Activated naive CD4-positive, alpha-beta T cell treated with anti-CD3 and anti-CD28 coated beads, Interleukin-2, amount 50 U/mL, for 24 hours (primary cell): ENCODE data around the gene TMED6.
"Not testable (repeated sequence)": the region's sequence is repeated elsewhere in the genome, so short reads cannot be mapped to it uniquely, and the experiment has no call there.

Experiments used
- H3K27ac Mint-ChIP-seq: one replicate; pipeline ENCODE4 v1.8.0; 2021; ENCODE audit warnings: mild to moderate bottlenecking, mixed read lengths
- H3K27me3 Mint-ChIP-seq: one replicate; pipeline ENCODE4 v1.8.0; 2021; ENCODE audit warnings: mixed read lengths
- H3K36me3 Mint-ChIP-seq: one replicate; pipeline ENCODE4 v1.8.0; 2021; ENCODE audit warnings: mixed read lengths
- H3K4me1 Mint-ChIP-seq: one replicate; pipeline ENCODE4 v1.8.0; 2021; ENCODE audit warnings: mixed read lengths
- H3K4me3 Mint-ChIP-seq: one replicate; pipeline ENCODE4 v1.8.0; 2021; ENCODE audit warnings: mild to moderate bottlenecking, mixed read lengths
- H3K9me3 Mint-ChIP-seq: one replicate; pipeline ENCODE4 v1.8.0; 2021; ENCODE audit warnings: mixed read lengths

TMED6 gene

GRCh38 chr16:69302301-69302700 lies 49.3 kb downstream of the TMED6 start:
- H3K4me3 Mint-ChIP-seq: no peak overlapping the region
- H3K9me3 Mint-ChIP-seq: no peaks in the 10 kb centered on the region

GRCh38 chr16:69301861-69302260 lies 49.7 kb downstream of the TMED6 start:
- no peaks in the 10 kb centered on the region for H3K27me3 Mint-ChIP-seq
- no peaks in the 10 kb centered on the region for H3K9me3 Mint-ChIP-seq
- no peak overlapping the region for H3K27ac Mint-ChIP-seq
- peaks cover 3% of the 10 kb centered on the region for H3K36me3 Mint-ChIP-seq
- no peaks in the 10 kb centered on the region for H3K4me1 Mint-ChIP-seq
- H3K4me3 Mint-ChIP-seq: no peak overlapping the region

More at GRCh38 chr16:69302301-69302700, 49.3 kb downstream of the TMED6 start:
- H3K36me3 Mint-ChIP-seq: peaks cover 3% of the 10 kb centered on the region
- no peaks in the 10 kb centered on the region for H3K4me1 Mint-ChIP-seq
- no peak overlapping the region for H3K27ac Mint-ChIP-seq
- H3K27me3 Mint-ChIP-seq: no peaks in the 10 kb centered on the region

- H3K9me3 Mint-ChIP-seq: no peaks in the 10 kb centered on the region
- no peak overlapping the region for H3K27ac Mint-ChIP-seq
- no peaks in the 10 kb centered on the region for H3K4me1 Mint-ChIP-seq
- no peaks in the 10 kb centered on the region for H3K27me3 Mint-ChIP-seq
- no peak overlapping the region for H3K4me3 Mint-ChIP-seq
- peaks cover 3% of the 10 kb centered on the region for H3K36me3 Mint-ChIP-seq
Measured at GRCh38 chr16:69301187-69301586, 50.4 kb downstream of the TMED6 start.

DNA sequence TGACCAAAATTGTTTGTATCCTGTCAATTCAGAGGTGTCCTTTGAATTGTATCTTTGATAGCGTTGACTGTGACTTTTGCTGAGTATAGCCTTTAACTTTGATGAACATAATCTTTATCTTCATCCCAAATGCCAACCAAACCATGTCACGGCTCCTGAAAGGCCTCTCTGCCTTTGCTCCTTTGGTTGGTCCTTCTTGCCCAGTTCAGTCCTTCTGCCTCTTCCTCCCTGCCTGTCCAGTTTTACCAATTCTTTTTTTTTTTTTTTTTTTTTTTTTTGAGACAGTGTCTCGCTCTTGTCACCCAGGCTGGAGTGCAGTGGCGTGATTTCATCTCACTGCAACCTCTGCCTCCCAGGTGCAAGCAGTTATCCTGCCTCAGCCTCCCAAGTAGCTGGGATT lies 53.3 kb downstream of the TMED6 start:
- peaks cover 3% of the 10 kb centered on the region for H3K36me3 Mint-ChIP-seq

GRCh38 chr16:69296771-69297170 lies 54.8 kb downstream of the TMED6 start:
- H3K4me1 Mint-ChIP-seq, H3K27me3 Mint-ChIP-seq, H3K9me3 Mint-ChIP-seq, H3K27ac Mint-ChIP-seq, H3K4me3 Mint-ChIP-seq, H3K36me3 Mint-ChIP-seq: not testable (repeated sequence)

More for the DNA sequence above, 53.3 kb downstream of the TMED6 start:
- Mint-ChIP-seq H3K4me3 (no peak overlapping the region), H3K27me3 (no peaks in the 10 kb centered on the region), H3K27ac (no peak overlapping the region), H3K9me3 (no peaks in the 10 kb centered on the region), H3K4me1 (no peaks in the 10 kb centered on the region)

DNA sequence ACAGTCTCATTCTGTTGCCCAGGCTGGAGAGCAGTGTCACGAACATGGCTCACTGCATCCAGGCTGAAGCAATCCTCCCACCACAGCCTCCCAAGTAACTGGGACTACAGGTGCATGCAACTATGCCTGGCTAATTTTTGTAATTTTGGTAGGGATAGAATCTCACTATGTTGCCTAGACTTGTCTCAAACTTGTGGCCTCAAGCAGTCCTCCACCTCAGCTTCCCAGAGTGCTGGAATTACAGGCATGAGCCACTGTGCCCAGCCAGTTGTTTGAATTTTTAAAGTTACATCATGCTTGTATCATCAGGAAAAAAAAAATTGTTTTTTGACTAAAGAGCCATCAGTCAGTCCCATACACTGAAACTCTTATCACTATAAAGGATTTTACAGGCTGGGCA lies 57.5 kb downstream of the TMED6 start:
- Mint-ChIP-seq H3K9me3 (no peaks in the 10 kb centered on the region), H3K27me3 (no peaks in the 10 kb centered on the region), H3K4me3 (no peak overlapping the region), H3K36me3 (no peaks in the 10 kb centered on the region), H3K4me1 (no peaks in the 10 kb centered on the region), H3K27ac (no peak overlapping the region)

GRCh38 chr16:69293401-69293800 lies 58.2 kb downstream of the TMED6 start:
- Mint-ChIP-seq H3K27ac (no peak overlapping the region), H3K36me3 (no peaks in the 10 kb centered on the region), H3K9me3 (no peaks in the 10 kb centered on the region)

More at GRCh38 chr16:69293401-69293800, 58.2 kb downstream of the TMED6 start:
- H3K4me3 Mint-ChIP-seq: no peak overlapping the region
- no peaks in the 10 kb centered on the region for H3K4me1 Mint-ChIP-seq
- no peaks in the 10 kb centered on the region for H3K27me3 Mint-ChIP-seq
